ENCODE data around the gene USP24.

The USP24 gene

DNA sequence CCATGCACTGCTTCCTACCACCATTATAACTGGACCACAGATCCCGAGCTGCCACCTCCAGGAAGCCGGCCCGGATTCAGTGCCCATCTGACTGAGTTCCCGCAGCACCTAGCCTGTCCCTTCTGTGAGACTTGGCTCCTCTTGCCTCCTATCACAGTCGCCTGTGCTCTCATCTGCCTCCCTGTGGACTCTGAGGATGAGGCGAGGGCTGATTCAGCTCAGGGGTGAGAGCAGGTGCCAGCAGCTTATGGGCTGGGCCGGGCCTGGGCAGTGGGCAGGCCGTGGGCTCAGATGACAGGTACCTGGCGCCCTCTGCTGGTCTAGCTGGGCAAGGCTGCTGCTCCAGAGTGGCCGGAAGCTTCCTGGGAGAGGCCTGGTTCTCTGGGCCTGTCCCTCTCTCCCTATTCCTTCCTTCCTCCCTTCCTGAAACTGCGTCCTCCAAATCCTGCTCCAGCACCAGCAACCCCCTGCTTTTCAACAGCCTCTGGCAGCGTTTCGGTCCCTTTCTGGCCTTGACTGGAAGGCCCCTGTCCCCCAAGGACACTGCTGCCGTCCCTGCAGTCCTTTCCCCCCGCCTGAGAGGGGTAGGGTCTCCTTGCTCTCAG, 193.1 kb downstream of the USP24 start:
- TF ChIP-seq ZNF274 (IDR thresholded peaks at IDR 0.05; ENCODE audit: low read depth, low read length), result no peak
- no peak overlapping the region for H3K4me3 ChIP-seq (ENCODE audit: low read length)

DNA sequence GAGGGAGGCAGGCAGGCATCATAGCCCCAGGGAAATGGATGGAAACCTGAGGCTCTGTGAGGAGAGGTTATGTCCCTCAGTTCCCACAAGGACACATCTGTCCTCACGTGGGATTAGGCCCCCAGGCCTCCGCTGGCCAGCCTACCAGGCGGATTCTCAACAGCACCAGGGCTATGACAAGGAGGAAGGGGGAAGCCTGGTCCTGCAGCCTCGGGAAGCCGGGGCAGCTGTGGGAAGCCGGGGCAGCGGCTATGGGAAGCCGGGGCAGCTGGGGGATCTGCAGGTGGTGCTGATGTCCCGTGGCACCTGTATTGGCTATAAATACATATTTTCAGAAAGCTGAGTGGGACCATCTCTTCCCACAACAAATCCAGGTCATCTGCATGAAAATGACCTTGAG, 196.8 kb downstream of the USP24 start:
- H3K4me3 ChIP-seq (ENCODE audit: low read length), result no peak overlapping the region
- TF ChIP-seq ZNF274 (IDR thresholded peaks at IDR 0.05; ENCODE audit: low read depth, low read length), result no peak

Measured in GM08714 (cell line).